ENCODE measurements around the gene COL9A2. TPM values are rescaled to one million over a fixed set of nuclear protein-coding genes. Genes with fewer than 3 reads are reported as not detected.
A peak's percentile ranks its signal among the peaks of the same experiment; 100 is the strongest.
"Not testable (repeated sequence)": the region's sequence is repeated elsewhere in the genome, so short reads cannot be mapped to it uniquely, and the experiment has no call there.

COL9A2 gene
- total RNA-seq, 1 experiment from 2014 or later, result 0.23 TPM

- Histone ChIP-seq H3K36me3 (ENCODE audit: control insufficient read depth, insufficient read depth, low read length) (no peaks in the 10 kb centered on the region), H3K27me3 (replicated peaks; ENCODE audit: control insufficient read depth, insufficient read depth, low read length) (no peaks in the 10 kb centered on the region), H3K9me3 (no peaks in the 10 kb centered on the region), H3K4me1 (no peaks in the 10 kb centered on the region), H3K4me3 (ENCODE audit: low read depth, low read length) (no peak overlapping the region)
- Mint-ChIP-seq H3K27ac (ENCODE audit: unreplicated experiment) (no peak overlapping the region), H3K4me1 (ENCODE audit: low read depth, unreplicated experiment) (no peaks in the 10 kb centered on the region), H3K4me3 (ENCODE audit: unreplicated experiment) (no peak overlapping the region), H3K27me3 (ENCODE audit: insufficient read depth, unreplicated experiment) (no peaks in the 10 kb centered on the region), H3K36me3 (ENCODE audit: insufficient read depth, unreplicated experiment) (no peaks in the 10 kb centered on the region), H3K9me3 (ENCODE audit: unreplicated experiment) (no peaks in the 10 kb centered on the region)
- ChIA-PET CTCF (no interaction called here), POLR2A (no interaction called here)
- BruUV-seq (replicated peaks), result no TSS peak
- DNase-seq, result no peak
- no peak for TF ChIP-seq CTCF (IDR thresholded peaks at IDR 0.05; ENCODE audit: insufficient read depth in 1 of 2, low read depth in 1 of 2, low read length in 1 of 2, severe bottlenecking in 1 of 2, unreplicated experiment in 1 of 2)
- intact Hi-C loops (cut with micrococcal nuclease; ENCODE audit: unreplicated experiment), result no loop called here
Observed at GRCh38 chr1:40350391-40350790, 33.3 kb upstream of the COL9A2 start.

DNA sequence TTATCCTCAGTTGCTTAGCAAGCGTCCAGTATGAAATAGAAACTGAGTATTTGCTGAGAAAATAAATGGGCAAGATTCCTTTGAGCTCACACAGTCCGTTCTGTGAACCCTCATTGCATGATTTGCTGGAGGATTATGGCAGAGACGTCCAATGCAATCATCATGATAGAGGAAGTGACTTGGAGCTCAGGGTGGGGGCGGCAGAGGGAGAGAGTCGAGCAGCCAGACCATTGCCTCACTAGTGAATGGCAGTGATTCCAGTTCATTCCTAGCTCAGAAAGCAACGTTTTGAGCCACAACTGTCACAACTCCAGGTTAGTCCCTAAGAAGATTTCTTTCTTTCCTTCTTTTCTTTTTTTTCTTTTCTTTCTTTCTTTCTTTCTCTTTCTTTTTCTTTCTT is 27.5 kb upstream of the COL9A2 start:
- H3K9me3 Mint-ChIP-seq (ENCODE audit: unreplicated experiment), result no peaks in the 10 kb centered on the region
- no peak overlapping the region for H3K4me3 Mint-ChIP-seq (ENCODE audit: unreplicated experiment)
- Histone ChIP-seq H3K4me3 (ENCODE audit: low read depth, low read length) (no peak overlapping the region), H3K36me3 (ENCODE audit: control insufficient read depth, insufficient read depth, low read length) (no peaks in the 10 kb centered on the region), H3K4me1 (no peaks in the 10 kb centered on the region), H3K27me3 (replicated peaks; ENCODE audit: control insufficient read depth, insufficient read depth, low read length) (no peaks in the 10 kb centered on the region), H3K9me3 (no peaks in the 10 kb centered on the region)
- no TSS peak for BruUV-seq (replicated peaks)
- H3K36me3 Mint-ChIP-seq (ENCODE audit: insufficient read depth, unreplicated experiment), result peaks cover 5% of the 10 kb centered on the region
- CTCF ChIA-PET, result interaction anchor here (0.8 to 1.0 kb wide), 2 partner anchors 60 to 201 kb away, joined by 4 to 13 read pairs; no protein-coding TSS in a partner anchor
- no peak for TF ChIP-seq CTCF (IDR thresholded peaks at IDR 0.05; ENCODE audit: insufficient read depth in 1 of 2, low read depth in 1 of 2, low read length in 1 of 2, severe bottlenecking in 1 of 2, unreplicated experiment in 1 of 2)
- intact Hi-C loops (cut with micrococcal nuclease; ENCODE audit: unreplicated experiment), result loop anchor here (2.0 kb wide), 1 partner anchor 60 kb away; no protein-coding TSS in a partner anchor
- no peaks in the 10 kb centered on the region for H3K4me1 Mint-ChIP-seq (ENCODE audit: low read depth, unreplicated experiment)
- peak; percentile 15 to 34 for DNase-seq
- POLR2A ChIA-PET, result no interaction called here
- H3K27me3 Mint-ChIP-seq (ENCODE audit: insufficient read depth, unreplicated experiment), result no peaks in the 10 kb centered on the region
- H3K27ac Mint-ChIP-seq (ENCODE audit: unreplicated experiment), result no peak overlapping the region

GRCh38 chr1:40342381-40342717 is 25.3 kb upstream of the COL9A2 start:
- H3K27me3 ChIP-seq (replicated peaks; ENCODE audit: control insufficient read depth, insufficient read depth, low read length); H3K36me3 ChIP-seq (ENCODE audit: control insufficient read depth, insufficient read depth, low read length); H3K4me3 ChIP-seq (ENCODE audit: low read depth, low read length); CTCF ChIA-PET; H3K4me3 Mint-ChIP-seq (ENCODE audit: unreplicated experiment); intact Hi-C loops (cut with micrococcal nuclease; ENCODE audit: unreplicated experiment); H3K4me1 Mint-ChIP-seq (ENCODE audit: low read depth, unreplicated experiment); H3K4me1 ChIP-seq; H3K27ac Mint-ChIP-seq (ENCODE audit: unreplicated experiment); POLR2A ChIA-PET; H3K36me3 Mint-ChIP-seq (ENCODE audit: insufficient read depth, unreplicated experiment); DNase-seq; H3K27me3 Mint-ChIP-seq (ENCODE audit: insufficient read depth, unreplicated experiment); H3K9me3 ChIP-seq; H3K9me3 Mint-ChIP-seq (ENCODE audit: unreplicated experiment); BruUV-seq (replicated peaks): not testable (repeated sequence)

Data from Caco-2 (cell line).